Measurements from ENCODE around the gene FN3K.
"Not testable (repeated sequence)": the region's sequence is repeated elsewhere in the genome, so short reads cannot be mapped to it uniquely, and the experiment has no call there.

FN3K gene

DNA sequence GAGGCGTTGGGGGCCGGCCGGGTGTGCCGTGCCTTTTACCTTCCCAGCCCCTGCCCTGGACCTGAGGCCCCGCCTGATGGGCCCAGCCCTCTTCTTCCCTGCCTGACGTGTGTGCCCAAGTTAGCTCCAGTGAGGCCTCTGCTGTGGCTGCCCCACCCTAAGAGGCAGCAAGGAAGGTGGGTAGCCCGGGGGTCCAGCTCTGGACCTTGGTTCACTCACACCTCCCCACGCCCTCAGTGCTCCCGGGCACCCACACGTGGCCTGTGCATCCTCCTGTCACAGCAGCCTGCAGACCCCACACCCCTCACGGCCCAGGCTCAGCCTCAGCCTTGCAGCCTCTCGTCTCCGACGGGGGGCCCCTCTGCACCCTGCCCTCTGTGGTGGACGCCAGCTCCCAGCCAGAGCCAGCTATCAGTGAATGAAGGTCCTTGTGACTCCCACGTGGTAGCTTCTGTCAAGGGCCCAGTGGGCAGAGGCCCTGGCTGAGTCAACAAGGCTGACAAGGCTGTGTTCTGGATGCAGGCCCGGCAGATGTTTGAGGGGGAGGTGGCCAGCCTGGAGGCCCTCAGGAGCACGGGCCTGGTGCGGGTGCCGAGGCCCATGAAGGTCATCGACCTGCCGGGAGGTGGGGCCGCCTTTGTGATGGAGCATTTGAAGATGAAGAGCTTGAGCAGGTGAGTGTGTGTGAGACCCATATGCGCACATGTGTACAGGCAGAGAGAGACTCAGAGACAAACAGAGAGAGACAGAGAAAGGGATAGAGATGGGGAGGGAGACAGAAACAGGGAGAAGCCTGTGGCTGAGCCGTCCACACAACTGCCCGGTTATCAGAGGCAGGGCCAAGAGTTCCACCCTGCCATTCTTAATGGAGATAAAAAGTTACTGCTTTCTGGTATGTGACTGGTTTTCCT lies 2.8 kb downstream of the FN3K start:
- no peak for DNase-seq

DNA sequence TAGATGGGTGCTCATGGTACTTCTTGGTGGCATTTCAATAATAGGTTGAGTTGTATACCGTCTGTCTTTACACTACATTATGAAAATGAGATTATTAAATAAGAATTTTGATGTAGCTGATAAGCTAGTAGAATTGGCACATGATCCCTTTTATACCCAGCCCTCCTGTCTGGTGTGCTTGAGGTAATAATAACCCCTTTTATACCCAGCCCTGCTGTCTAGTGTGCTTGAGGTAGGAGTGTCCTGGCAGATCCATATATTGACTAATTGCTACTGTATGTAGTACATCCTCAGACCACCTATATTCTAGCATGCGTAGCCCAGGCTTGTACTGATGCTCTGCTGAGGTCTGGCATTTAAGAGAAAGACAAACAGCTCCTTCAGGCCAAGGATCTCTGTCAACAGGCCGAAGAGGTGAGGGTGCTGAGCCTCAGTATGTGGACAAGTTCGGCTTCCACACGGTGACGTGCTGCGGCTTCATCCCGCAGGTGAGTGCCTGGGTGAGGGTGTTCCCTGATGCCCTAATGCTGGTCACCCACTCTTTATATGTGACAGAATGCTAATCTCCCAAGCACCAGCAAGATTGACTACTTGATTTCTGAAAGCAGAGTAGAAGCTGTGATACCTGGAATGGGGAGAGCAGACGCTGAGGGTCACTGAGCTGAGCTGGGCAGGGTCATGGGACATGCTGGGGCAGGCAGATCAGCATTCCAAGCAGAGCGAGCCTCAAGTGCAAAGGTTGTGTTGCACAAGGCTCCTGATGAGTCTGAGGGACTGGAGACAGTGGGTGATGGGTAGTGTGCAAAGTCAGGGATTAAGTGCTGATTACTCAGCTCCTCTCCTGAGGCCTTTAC lies 5.7 kb downstream of the FN3K start:
- no peak for DNase-seq

DNA sequence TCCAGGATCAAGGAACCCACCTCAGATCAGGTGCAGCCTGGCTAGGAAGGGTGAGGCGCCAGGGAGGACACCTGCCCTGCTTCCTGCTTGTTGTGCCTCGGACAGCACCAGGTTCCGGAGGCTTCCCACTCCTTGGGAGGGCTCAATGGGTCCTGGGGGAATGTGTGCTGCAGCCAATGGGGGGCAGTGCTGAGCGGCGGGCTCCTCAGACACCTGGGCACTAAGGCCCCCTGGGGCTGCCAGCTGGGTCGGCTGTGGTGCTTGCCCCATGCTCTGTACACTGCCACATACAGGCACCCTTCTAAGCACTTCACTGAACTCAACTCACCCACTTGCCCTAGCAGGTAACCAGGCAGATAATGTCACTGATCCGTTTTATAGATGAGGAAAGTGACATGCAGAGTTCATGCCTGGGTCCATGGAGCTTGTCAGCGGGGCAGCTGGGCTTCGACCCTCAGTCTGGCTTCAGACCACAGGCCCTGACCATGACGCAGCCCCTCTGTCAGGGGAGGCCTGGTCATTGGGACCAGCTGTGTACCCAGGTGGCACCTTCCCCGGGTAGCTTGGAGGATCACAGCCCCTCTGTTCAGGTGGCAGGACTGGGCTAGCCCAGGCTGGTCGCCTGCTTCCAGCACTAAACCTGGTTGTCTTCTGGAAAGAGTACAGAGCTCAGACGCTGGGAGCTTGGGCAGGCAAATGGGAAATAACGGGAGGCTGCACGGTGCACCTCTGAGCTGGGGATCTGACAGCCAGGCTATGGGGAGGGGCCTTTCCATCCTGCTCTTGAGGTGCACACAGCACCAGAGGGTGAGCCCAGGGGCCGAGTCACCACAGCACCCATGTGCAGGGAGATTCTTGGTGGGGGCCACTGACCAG lies 8.2 kb downstream of the FN3K start:
- DNase-seq, result no peak

DNA sequence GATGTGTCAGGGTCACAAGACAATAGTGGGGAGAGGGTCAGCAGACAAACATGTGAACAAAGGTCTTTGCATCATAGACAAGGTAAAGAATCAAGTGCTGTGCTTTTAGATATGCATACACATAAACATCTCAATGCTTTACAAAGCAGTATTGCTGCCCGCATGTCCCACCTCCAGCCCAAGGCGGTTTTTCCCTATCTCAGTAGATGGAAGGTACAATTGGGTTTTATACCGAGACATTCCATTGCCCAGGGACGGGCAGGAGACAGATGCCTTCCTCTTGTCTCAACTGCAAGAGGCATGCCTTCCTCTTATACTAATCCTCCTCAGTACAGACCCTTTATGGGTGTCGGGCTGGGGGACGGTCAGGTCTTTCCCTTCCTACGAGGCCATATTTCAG lies 9.3 kb downstream of the FN3K start:
- DNase-seq, result not testable (repeated sequence)

DNA sequence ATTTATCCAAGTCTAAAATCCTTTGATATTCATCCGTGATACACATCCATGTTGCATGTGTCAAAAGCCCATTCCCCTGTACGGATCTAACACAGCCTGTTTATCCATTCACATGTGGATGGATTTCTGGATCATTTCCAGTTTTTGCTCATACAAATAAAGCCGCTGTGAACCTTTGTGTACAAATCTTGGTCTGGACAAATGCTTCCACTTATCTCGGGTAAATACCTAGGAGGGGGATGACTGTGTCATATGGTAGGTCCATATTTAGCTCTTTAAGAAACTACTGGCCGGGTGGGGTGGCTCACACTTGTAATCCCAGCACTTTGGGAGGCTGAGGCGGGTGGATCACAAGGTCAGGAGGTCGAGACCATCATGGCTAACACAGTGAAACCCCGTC lies 10.1 kb downstream of the FN3K start:
- DNase-seq, result no peak

DNA sequence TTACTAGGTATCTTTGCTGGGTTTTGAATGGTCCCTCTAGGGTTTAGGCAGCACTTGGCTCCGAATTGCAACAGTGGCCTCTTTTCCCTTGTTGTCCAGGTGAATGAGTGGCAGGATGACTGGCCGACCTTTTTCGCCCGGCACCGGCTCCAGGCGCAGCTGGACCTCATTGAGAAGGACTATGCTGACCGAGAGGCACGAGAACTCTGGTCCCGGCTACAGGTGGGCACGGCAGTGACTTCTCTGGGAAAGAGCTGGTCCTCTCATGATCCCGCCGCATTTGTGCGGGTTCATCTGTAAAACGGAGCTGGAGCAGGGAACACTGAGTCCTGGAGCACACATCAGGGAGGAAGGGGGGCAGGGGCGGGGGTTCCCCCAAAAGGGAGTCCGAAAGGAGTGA lies 13.3 kb downstream of the FN3K start:
- no peak for DNase-seq

DNA sequence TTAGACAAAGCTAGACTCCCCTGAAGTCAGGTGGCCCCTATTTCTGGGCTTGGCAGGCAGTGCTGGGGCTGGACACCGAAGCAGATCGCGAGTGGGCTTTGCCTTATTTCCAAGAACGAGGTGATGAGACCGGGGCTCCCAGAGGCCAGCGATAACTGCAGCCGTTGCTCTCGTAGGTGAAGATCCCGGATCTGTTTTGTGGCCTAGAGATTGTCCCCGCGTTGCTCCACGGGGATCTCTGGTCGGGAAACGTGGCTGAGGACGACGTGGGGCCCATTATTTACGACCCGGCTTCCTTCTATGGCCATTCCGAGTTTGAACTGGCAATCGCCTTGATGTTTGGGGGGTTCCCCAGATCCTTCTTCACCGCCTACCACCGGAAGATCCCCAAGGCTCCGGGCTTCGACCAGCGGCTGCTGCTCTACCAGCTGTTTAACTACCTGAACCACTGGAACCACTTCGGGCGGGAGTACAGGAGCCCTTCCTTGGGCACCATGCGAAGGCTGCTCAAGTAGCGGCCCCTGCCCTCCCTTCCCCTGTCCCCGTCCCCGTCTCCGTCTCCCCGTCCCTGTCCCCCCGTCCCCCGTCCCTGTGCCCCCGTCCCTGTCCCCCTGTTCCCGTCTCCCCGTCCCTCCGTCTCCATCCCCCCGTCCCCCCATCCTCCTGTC lies 15.0 kb downstream of the FN3K start:
- DNase-seq, result peak; percentile 7

DNA sequence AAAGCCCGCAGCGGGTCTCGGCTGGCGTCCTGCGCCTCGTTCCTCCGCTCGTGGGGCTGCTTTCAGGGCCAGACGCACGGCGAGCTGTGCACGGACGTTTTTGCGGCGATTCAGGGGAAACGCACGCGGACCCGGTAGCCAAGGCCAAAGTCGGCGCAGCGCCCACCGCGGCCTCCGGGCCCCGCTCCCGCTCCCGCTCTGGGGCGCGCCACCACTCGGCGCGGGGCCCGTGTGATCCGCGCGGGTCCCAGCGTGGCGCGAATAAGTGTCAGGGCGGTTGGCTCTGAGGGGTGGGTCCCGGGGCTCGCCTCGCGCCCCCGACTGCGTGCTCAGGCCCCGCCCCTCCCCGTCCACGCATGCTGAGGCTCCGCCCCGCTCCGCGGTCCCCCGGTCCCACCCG lies 15.8 kb downstream of the FN3K start:
- DNase-seq, result no peak

DNA sequence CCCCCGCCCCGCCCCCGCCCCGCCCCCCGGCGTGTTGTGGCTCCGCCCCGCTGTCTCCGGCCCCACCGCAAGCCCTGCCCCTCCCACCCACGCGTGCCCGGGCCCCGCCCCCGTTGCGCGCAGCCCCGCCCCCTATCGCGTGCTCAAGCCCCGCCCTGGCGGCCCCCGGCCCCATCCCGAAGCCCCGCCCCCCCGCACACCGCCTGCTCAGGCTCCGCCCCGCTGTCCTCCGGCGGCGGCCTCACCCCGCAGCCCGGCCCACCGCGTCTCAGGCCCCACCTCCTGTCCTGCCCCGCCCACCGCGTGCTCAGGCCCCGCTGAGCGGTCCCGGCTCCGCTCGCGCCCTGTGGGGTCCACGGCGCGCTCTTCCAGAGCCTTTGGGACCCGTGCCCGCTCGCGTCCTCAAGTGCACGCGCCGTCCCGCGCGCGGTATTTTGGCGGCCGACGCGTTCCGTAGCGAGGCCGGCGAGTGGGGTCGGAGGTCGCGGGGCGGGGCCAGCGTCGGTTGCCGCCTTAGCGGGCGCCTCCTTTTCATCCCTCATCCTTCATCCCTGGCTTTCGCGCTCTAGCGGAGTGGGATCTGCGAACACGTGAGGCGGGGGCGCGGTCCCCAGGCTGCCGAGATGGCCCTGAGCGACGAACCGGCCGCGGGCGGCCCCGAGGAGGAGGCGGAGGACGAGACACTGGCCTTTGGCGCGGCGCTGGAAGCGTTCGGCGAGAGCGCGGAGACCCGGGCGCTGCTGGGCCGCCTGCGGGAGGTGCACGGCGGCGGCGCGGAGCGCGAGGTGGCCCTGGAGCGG lies 16.4 kb downstream of the FN3K start, which contains the start of gene TBCD:
Gene TBCD, plus strand, starts transcription at position 495 of the 800 bp plus-strand sequence. Its CDS starts 129 bp downstream, at position 624.
- DNase-seq, result peak; percentile 94

DNA sequence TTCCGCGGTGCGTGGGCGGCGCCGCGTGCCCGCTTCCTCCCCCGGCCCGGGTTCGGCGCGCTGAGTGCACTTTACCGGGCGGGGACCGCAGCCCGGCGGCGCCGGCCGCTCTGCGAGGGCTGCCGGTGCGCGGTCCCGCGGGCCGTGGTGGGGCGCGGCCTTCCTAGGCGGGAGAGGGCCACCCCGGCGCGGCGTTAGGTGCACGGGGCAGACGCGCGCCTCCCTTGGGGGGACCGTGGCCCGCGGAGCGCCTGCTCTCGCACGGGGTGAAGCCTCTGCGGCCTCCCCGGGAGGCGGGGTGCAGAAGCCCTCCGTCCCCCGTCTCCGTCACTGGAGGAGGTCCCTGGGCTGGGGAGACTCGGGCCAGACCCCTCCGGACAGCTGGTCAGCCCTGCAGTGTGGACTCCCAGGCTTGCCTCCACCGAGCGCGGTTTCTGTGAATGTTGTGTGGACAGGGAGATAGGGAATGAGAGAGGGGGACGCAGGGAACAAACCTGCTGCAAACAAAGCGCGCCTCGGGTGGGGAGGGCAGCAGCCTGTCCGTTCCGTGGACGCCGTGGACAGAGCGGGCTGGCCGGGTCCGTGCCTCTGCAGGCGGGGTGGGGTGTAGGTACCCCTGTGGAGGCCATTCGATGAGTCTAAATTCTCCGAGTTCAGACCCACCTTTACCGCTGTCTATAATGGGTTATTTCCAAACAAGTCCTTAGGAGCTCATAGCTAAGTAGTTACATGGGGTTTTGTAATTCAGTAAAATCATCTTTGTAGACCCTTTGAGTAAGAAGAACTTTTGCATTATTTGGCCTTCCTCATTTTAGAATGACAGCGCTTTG lies 17.2 kb downstream of the FN3K start:
- DNase-seq, result no peak

DNA sequence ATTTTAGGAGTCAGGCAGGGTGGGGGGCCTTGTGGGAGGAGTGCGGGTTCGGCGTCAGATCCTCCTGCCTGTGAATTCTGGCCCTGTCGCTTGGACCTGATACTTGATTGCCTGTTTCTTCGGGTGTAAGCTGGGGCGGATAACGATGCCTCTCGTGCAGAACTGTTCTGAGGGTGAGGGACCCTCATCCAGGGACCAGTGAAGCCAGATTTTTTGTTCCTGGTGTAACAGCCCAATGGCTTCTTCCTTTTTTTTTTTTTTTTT lies 17.7 kb downstream of the FN3K start:
- DNase-seq, result no peak

DNA sequence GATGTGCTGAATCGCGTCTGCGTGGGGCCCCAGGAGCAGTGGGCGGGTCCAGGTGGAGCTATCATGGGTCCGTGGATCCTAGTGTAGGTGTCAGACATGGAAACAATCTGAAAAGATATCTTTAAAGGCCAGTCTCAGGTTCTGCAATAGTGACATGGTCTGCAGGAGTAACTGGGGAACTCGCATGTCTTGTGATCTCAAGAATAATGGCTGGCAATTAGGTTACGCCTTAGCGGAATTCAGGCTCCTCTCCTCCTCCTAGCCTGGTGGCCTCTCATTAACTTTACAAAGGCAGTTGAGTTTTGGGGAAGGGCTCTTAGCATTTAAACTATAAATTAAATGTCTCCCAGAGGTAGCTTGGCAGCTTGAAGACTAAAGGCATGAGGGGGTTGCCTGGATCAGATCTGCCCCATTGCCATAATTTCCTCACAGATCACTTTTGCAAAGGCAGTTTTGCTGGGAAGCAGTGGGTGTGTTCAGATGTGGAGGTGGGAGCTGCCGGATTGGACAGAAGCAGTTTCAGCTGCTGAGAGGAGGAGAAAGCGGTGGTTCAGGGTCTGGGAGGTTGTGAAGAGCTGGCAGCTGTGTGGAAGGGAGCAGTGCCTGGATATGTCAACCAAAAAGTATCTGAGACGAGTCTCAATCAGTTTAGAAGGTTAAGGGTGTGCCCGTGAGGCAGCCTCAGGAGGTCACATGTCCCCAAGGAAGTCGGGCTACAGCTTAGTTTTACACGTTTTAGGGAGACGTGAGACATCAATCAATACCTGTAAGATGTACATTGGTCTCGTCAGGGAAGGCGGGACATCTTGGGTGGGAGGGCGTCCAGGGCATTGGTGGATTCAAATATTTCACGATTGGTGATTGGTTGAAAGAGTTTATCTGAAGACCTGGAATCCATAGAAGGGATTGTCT lies 19.1 kb downstream of the FN3K start:
- DNase-seq, result no peak

DNA sequence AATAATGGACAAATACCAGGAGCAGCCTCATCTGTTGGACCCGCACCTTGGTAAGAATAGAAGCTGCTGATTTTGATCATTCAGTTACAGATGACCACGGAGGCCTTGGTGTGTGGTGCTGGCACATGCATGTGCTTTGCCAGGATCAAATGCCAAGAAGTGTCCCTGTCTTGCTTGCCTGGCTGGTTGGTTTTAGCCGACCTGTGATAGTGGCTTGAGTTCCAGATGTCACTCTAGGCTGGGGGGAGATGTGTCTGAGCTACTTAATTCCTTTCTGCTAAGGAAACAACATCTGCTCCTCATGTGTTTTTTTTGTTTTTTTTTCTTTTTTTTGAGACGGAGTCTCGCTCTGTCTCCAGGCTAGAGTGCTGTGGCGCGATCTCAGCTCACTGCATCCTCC lies 20.8 kb downstream of the FN3K start:
- no peak for DNase-seq

DNA sequence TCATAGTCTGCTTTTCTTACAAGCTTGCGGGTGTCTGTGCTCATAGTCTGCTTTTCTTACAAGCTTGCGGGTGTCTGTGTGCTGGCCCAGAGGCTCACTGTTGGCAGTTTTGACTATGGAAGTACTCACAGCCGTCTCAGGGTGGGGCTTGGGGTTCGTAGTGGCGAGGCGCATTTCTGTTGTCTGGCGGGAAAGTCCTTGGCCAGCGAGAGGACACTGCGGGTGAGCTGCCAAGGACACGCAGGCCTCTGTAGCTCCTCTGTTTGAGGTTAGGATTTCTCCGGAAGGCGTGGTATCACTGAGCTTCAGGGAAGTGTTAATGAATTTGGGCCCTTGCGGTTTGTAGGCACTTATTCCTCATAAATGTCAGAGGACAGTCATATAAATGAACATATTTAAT lies 30.0 kb downstream of the FN3K start:
- no peak for DNase-seq

DNA sequence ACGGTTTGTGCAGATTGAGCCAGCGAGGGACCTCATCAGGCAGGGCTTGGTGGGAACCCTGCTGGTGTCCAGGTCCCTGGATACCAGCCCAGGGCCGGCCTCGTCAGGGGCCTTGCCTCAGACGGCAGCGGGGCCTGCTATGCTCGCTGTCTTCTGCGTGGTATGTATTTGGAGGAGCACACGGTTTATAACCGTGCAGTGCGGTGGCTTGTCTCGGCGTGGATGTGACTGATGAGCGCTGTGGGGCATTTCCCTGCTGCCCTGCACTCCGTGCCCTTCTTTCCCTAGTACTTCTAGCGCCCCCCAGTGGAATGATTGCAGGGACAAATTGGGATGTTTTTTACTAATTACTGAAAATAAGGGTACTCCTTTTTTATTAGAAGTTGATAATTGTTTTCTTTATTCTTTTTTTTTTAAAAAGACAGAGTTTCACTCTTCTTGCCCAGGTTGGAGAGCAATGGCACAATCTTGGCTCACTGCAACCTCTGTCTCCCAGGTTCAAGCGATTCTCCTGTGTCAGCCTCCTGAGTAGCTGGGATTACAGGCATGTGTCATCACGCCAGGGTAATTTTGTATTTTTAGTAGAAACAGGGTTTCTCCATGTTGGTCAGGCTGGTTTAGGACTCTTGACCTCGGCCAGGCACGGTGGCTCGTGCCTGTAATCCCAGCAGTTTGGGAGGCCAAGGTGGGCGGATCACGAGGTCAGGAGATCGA lies 31.8 kb downstream of the FN3K start:
- peak; percentile 56 for DNase-seq

DNA sequence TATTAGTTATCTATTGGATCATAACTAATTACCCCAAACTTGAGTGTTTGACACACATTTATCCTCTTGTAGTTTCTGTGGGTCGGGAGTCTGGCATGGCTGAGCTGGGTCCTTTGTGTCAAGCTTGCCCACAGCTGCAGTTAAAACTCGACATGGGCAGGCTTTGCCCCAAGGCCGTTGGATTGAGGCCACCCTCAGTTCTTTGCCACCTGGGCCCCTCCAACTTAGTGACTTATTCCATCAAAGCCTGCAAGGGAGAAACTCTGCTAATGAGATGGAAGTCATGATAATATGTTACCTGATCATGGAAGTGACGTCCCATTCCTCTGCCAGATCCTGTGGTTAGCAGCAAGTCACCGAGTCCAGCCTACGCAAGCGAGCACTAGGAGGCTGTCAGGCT lies 33.6 kb downstream of the FN3K start:
- no peak for DNase-seq

DNA sequence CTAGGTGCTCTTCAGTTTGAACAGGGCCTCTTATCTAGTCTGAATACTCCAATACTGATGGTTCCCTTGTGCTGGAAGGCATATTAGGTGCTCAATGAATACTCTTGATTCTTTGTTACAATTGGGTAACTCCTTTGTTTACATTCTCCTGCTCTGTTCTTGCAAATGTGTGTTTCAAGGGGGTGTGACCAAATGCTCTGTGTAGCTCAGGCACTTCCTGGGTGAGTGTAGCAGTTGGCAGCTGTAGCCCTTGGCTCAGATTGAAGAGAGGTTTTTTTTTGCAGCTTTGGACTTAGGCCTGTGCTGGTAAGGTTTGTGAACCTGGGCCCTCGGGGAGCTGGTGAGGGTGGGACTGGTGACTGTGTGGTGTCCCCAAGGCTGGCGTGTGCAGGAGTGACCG lies 36.6 kb downstream of the FN3K start:
- no peak for DNase-seq

DNA sequence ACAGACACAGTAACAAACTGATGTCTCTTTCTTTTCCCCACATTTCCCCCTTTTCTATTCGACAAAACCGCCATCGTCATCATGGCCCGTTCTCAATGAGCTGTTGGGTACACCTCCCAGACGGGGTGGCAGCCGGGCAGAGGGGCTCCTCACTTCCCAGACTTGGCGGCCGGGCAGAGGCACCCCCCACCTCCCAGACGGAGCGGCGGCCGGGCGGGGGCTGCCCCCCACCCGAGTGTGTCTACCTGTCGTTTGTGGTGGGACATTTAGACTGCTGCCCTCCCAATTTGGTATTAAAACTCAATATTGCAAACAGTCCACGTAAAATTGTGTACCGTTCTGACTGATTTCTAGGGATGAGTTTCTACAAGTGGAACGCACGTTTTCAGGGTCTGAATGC lies 39.0 kb downstream of the FN3K start:
- DNase-seq, result not testable (repeated sequence)
